Neural crest cell (in vitro differentiated cells): Measurements from ENCODE around the gene COL23A1. TPM values are rescaled to one million over a fixed set of nuclear protein-coding genes. Genes with fewer than 3 reads are reported as not detected.

Experiments
- DNase-seq: peaks from one replicate; pipeline ENCODE4 v3.0.0; 2021; ENCODE audit warnings: low read depth, mixed read lengths, low spot score
- H3K27ac Mint-ChIP-seq: one replicate; pipeline ENCODE4 v1.8.0; 2021; ENCODE audit warnings: mild to moderate bottlenecking, mixed read lengths; ENCODE audit not compliant: unreplicated experiment
- H3K27me3 Mint-ChIP-seq: 2 replicates; pipeline ENCODE4 v1.8.0; 2021; ENCODE audit warnings: low read depth, mild to moderate bottlenecking, mixed read lengths
- H3K36me3 Mint-ChIP-seq: 2 replicates; pipeline ENCODE4 v1.8.0; 2021; ENCODE audit warnings: low read depth, mild to moderate bottlenecking, mixed read lengths
- H3K4me1 Mint-ChIP-seq: 2 replicates; pipeline ENCODE4 v1.8.0; 2021; ENCODE audit warnings: mixed read lengths
- H3K4me3 Mint-ChIP-seq: one replicate; pipeline ENCODE4 v1.8.0; 2021; ENCODE audit warnings: mild to moderate bottlenecking, mixed read lengths
- H3K9me3 Mint-ChIP-seq: 2 replicates; pipeline ENCODE4 v1.8.0; 2021; ENCODE audit warnings: mixed read lengths
- total RNA-seq: library from RNA; stranded (reverse); gene quantifications from 2 replicates; pipeline ENCODE4 v1.2.1, GENCODE V29; 2021
- TF ChIP-seq, protein P1 (sequence below): fragments of 200-600 bp; sonication (generic); conservative IDR thresholded peaks from 2 replicates; pipeline ENCODE4 v1.5.0; 2021; ENCODE audit warnings: antibody characterized with exemption, mild to moderate bottlenecking

Gene COL23A1
- total RNA-seq, 1 donor from 2014 or later, result 33.7 TPM

DNA sequence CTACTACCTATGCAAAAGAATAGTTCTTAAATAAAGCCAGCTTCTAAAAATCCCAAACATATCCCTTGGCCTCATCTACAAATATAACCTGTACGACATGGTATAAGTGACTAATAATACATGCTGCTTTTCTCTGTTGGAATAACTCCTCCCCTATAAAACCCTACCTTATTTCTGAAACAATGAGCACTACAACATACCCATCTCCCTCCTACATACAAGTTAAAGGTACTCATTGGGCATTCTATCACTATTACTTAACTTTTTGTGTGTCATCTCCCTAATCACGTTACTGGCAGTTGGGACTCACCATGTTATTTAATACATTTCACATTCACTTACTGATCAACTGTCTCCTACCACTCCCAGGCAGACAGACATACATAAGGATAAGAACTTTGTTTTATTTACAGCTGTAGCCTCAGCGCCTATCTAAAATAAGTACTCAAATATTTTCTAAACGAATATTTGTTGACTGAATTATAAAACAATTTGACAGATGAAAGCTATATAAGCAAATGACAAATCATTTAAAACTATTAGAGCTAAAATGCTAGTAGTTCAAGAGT lies 32.6 kb upstream of the COL23A1 start:
- peaks cover 2% of the 10 kb centered on the region for H3K9me3 Mint-ChIP-seq
- no peaks in the 10 kb centered on the region for H3K27me3 Mint-ChIP-seq
- DNase-seq, result no peak
- H3K27ac Mint-ChIP-seq, result no peak overlapping the region
- H3K4me1 Mint-ChIP-seq, result peaks cover 21% of the 10 kb centered on the region
- peaks cover 13% of the 10 kb centered on the region for H3K36me3 Mint-ChIP-seq
- TF ChIP-seq, protein P1, sequence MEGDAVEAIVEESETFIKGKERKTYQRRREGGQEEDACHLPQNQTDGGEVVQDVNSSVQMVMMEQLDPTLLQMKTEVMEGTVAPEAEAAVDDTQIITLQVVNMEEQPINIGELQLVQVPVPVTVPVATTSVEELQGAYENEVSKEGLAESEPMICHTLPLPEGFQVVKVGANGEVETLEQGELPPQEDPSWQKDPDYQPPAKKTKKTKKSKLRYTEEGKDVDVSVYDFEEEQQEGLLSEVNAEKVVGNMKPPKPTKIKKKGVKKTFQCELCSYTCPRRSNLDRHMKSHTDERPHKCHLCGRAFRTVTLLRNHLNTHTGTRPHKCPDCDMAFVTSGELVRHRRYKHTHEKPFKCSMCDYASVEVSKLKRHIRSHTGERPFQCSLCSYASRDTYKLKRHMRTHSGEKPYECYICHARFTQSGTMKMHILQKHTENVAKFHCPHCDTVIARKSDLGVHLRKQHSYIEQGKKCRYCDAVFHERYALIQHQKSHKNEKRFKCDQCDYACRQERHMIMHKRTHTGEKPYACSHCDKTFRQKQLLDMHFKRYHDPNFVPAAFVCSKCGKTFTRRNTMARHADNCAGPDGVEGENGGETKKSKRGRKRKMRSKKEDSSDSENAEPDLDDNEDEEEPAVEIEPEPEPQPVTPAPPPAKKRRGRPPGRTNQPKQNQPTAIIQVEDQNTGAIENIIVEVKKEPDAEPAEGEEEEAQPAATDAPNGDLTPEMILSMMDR, result no peak
- H3K4me3 Mint-ChIP-seq, result no peak overlapping the region

DNA sequence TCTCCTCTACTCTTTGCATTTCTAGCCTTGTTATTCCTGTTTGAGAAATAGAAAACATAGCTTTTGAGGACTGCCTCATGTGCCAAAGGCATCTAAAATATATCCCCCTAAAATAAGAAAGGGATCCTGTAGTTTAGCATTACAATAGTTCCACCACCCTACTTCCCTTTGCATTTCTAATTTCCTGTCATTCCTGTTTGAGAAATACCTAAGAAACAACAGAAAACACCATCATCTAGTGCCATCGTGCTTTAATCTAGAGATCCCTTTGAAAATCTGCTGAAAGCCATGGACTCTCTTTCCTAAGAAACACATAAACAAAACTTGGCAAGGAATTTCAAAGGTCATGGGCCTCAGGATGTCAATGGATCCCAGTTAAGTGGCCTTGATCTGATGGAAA lies 29.2 kb upstream of the COL23A1 start:
- DNase-seq, result no peak
- Mint-ChIP-seq H3K4me1 (peaks cover 4% of the 10 kb centered on the region), H3K27ac (no peak overlapping the region), H3K9me3 (no peaks in the 10 kb centered on the region), H3K36me3 (peaks cover 19% of the 10 kb centered on the region), H3K4me3 (no peak overlapping the region), H3K27me3 (no peaks in the 10 kb centered on the region)
- TF ChIP-seq, protein P1, result no peak

DNA sequence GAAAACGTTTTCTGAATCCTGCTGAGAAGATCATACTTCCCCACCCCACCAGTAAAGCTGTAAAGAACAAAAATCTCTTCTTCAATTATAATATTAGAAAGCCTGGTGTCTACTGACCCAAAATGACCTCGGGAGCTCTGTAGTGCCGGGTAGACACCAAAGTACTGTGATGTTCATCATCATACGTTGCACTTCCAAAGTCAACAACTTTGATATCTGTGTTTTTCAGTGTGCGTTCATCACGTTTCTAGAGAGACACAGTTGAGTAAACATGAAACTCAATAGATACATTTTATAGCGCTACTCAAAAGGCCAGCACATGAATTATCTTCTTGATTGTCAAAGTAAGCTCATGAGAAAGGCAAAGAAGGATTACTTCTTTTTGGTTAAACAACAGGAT lies 22.1 kb upstream of the COL23A1 start:
- TF ChIP-seq, protein P1, result no peak
- peaks cover 3% of the 10 kb centered on the region for H3K9me3 Mint-ChIP-seq
- H3K27ac Mint-ChIP-seq, result no peak overlapping the region
- no peak overlapping the region for H3K4me3 Mint-ChIP-seq
- peaks cover 40% of the 10 kb centered on the region for H3K36me3 Mint-ChIP-seq
- no peak for DNase-seq
- no peaks in the 10 kb centered on the region for H3K27me3 Mint-ChIP-seq
- H3K4me1 Mint-ChIP-seq, result no peaks in the 10 kb centered on the region

DNA sequence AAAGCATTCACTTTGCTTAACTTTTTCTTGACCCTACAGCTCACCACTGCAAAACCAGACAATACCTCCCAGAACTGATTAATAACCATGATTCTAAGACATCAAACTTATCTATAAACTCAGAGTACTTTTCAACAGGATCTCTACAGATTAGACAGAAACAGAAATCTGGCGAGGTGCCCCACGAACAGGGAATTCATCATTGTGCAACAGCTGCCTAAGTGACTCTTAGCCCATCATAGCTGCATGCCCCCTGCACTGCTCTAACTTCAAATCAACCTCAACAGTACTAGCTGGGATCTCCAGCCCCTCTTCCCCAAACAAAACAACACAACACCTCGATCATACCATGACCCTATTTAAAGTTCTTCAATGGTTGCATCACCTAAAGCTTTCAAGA lies 16.1 kb upstream of the COL23A1 start:
- H3K4me1 Mint-ChIP-seq, result no peaks in the 10 kb centered on the region
- H3K27ac Mint-ChIP-seq, result no peak overlapping the region
- H3K36me3 Mint-ChIP-seq, result peaks cover 53% of the 10 kb centered on the region
- DNase-seq, result no peak
- no peaks in the 10 kb centered on the region for H3K27me3 Mint-ChIP-seq
- no peak overlapping the region for H3K4me3 Mint-ChIP-seq
- peaks cover 8% of the 10 kb centered on the region for H3K9me3 Mint-ChIP-seq
- TF ChIP-seq, protein P1, result no peak

DNA sequence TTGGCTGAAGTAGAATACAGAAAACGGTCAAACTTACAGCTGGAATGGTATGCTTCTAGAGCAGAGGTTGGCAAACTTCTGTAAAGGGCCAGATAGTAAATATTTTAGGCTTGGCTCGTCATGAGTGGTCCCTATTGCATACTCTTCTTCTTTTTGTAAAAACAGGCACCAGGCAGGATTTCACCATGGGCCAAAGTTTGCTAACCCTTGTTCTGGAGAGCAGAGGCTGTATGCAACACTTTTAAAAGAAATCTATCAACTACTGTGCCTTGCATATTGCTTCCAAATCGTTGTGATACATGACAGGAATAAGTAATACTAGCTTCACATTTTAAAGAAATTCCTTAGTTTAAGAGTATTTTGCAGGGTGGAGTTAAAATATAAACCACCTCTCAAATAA lies 15.6 kb upstream of the COL23A1 start:
- Mint-ChIP-seq H3K4me3 (no peak overlapping the region), H3K27me3 (no peaks in the 10 kb centered on the region), H3K27ac (no peak overlapping the region), H3K36me3 (peaks cover 54% of the 10 kb centered on the region), H3K4me1 (no peaks in the 10 kb centered on the region), H3K9me3 (peaks cover 8% of the 10 kb centered on the region)
- TF ChIP-seq, protein P1, result no peak
- no peak for DNase-seq
